Measurements from ENCODE around the gene RPL26.
A peak's percentile ranks its signal among the peaks of the same experiment; 100 is the strongest.
"Not testable (repeated sequence)": the region's sequence is repeated elsewhere in the genome, so short reads cannot be mapped to it uniquely, and the experiment has no call there.

RPL26 gene

DNA sequence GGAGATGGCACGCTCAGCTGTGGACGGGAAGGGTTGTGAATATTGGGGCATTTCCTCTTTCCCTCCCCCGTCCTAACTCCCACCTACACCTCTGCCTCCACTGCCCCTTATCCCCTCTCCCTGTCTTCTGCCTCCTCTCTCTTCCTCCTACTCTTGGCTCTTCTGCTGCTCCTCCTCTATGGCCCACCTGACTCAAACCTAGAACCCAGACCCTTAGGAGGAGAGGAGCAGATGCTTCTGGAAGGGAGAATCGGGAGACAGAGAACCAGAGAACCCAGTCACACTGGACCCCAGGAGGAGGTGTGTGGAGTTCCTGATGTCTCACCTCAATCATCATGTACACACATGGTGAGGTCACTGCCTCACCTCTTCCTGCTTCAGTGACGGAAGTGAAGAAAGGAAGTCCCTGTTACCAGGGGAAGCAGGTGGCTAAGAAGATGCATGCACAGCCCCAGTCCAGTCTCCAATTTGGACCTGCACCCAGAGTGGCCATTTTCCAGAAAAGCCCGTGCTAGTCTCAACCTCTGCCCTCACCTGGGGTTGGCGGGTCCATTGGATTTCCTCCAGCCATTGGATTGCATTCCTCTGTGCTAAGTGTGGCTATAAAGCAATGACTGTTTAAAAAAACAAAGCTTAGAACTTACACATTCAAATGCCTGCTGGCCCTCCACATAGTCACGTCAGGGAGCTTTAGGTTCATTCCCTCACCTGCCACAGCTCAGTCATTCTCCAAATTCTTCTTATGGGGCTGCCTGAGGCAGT is 10.7 kb upstream of the RPL26 start:
- DNase-seq = peak; percentile 66

DNA sequence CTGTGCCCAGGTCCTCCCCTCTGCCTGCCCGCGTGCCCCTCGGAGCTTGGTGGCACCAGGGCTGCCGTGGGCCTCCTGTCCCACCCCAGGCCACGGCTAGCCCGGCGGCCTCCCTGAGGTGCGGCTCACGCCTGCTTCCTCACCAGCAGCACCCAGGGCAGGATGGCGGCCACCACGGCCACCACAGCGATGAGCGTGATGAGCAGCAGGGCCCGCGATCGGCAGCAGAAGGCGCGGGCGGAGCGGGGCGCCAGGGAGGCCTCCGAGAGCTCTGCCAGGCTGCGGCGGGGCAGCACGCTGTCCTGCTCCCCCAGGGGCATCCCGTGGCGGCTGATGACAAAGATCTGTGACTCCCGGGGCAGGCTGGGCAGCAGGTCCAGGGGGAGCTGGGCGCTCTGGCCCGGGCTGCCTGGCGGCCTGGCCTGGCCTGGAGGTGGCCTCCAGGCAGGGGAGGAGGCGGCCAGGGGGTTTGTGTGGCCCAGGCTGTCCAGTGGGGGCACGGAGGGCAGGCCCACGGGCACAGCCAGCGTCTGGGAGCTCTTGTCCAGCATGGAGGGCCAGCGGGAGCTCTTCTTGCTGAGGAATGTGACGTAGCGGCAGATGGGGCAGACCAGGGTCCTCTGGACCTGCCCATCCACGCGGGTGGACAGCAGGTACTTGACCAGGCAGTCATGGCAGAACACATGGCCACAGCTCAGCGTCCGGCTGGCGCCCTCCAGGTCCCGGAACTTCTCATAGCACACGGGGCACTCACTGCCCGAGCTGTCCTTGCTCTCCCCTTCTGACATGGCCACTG is 9.9 kb upstream of the RPL26 start:
- DNase-seq = no peak

DNA sequence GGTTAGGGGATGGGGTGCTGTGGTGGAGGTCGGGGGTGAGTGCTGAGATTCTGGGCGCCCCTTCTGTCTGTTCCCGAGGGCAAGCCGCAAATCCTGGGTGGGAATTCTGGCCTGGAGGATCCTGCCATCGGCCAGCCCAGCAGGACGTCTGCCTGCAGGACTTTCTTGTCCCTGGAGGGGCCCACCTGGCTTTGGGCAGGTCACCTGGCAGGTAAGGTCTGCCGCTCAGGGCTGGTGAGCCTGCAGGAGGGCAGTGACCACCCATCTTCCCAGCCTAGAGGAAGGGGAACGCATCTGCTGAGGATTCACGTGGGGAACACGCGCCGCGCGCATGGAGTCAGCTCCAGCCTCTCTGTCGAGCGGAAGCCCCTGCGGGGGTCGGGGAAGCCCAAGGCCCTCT is 9.3 kb upstream of the RPL26 start:
- DNase-seq = no peak

DNA sequence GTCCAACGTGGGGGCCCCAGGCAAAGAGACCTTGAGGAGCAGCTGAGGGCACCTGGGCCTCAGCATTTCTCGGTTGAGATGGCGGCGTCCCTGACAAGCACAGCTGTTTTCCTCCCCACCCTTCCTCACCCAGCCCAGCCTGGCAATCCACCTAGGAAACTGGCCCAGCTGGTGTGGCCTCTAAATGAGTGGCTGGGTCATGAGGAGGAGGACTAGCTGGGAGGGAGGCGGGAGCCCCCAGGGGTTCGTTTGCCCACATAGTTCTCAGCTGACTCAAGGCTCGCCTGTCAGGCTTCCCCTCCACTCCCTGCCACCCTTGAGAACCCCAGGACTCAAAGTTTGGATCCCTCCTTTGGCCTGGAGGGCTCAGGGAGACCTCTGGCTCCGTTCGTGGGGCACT is 8.7 kb upstream of the RPL26 start:
- DNase-seq = no peak

DNA sequence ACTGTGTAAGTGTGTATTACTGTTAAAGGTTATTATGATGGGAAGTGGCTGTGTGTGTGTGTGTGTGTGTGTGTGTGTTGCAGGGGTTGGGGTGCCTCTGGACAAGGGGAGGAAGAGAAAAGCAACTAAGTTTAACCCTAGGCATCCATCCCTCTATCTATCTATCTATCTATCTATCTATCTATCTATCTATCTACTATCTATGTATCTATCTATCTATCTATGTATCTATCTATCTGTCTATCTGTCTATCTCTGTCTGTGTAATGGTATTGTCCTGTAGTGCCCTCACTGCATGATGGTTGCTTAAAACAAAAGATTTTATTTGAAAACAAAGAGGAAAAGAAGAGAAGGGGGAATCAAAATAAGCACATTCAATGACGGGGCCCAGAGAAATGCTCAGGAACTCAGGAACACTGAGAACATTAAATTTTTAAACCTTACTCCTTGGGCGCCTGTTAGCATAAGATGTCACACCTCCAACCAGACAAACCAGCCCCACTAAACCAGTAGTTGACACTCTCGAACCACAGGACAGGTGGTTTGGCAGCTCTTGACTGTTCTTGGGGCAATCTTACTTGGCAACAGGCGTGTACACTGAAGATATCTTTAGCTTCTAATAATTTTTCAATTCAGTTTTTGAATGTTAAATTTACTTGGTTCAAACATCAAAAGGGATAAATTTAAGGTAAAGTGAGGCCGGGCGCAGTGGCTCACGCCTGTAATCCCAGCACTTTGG is 5.1 kb upstream of the RPL26 start:
- peak; percentile 51 for DNase-seq

DNA sequence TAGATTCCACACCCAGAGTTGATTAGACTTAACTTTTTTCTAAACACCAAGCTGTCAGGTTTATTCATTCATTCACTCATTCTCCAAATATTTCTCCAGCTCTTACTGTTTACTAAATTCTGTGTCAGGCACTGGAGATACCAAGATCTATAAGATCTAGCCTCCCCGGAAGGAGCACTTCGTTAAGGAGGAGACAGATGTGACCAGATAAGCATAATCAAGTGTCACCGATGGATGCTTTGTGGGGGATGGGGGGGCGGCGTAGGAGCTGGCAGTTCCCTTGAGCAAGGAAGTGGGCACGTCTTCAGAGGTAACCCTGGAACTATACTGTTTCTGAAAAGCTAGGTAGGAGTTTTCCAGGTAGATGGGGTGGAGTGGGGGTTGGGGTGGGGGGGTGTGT is 3.8 kb upstream of the RPL26 start:
- no peak for DNase-seq

DNA sequence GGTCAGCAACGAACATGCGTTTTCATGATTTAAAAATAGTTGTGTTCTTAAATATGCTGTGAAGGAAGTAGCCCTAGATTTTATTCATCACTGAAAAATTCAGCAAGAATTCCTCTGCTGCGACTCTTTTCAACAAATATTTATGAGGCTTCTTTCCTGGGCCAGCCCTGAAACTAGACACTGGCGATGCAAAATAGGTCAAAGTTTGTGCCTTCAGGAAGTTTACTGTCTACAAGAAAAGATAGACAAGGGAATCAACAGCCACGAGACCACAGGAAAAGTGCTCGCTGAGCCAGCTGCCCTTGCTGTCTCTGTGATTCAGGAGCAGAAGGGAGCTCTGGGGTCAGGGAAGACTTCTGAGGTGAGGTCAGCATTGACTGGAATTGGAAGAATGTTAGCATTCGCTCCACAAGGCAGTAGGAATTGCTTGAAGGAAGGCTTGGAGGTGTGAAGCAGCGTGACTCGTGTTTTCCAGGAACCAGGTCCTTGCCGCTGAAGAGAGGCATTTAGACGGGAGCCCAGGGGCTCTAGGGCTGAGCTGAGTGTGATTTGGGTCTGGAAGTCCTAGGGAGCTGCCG is 1.9 kb upstream of the RPL26 start:
- DNase-seq = no peak

DNA sequence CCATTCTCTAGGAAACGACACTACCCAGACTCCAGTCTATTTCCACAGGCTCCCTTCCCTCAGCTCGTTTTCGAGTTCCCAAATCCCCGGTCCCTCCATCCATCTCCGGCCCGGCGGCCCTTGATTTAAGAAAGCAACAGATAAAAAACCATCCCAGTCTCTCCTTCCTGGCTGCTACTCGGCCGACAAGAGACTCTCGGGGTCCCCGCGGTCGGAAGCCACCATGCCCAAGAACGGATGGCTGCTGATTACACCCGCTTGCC is 182 bp downstream of the RPL26 start:
- no peak for DNase-seq

DNA sequence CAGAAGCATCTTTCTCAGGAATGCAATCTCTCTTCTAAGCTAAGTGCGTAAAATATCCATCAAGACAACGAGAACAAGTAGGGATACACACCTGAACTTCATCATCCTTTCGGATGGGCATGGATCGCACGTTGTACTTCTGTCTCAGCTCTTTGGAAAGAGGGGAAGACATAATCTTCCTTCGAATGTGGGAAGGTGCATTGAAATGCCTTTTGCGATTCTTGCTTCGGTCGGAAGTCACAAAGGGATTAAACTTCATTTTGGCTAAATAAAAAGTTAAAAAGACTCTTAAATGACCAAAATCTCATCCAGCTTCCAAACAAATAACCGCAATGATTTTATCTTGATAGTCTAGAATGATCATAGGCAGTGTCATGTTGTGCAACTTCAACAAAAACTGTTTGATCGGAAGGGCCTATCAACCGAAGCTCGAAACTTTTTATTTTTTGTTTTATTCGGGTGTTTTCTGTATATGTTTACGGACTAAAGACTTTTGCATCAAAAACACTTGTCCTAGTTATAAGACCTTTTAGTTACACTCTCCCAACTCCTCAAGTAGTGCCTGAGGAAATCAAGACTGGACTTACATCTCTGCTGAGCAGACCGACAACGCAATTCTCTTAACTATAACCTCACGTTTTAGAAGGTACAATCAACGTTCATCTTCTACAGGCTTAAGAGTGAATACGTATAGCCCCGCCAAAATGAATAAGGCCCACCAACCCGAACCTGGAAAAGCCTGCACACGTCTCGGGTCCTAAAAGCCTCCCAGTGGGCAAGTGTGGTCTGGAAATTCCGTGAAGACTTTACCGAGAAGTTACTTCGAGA is 727 bp downstream of the RPL26 start:
- DNase-seq = no peak

DNA sequence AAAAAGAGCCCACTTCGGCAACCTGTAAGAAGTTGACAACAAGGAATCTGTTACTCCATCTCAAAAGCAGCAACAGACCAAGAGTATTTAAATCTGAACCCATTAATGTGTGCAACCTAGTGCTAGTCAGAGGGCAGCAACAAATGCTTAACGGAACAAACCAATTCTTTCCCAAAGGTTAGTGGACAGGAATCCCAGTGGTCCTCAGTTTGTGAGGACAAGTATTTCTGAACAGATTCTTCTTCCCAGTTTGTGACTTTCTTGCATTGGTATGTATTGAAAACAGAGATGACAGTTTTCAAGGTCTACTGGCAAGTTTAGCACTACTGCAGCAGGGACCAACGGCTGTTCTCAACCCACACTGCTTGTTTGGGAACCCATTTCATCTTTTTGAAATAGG is 2.9 kb downstream of the RPL26 start:
- no peak for DNase-seq

DNA sequence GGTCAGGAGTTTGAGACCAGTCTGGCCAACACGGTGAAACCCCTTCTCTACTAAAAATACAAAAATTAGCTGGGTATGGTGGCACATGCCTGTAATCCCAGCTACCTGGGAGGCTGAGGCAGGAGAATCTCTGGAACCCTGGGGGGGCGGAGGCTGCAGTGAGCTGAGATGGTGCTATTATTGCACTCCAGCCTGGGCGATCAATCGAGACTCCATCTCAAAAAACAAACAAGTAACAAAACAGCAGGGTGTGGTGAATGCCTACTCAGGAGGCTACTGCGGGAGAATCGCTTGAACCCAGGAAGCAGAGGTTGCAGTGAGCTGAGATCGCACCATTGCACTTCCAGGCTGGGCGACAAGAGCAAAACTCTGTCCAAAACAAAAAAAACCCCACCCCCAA is 4.9 kb downstream of the RPL26 start:
- DNase-seq = not testable (repeated sequence)

DNA sequence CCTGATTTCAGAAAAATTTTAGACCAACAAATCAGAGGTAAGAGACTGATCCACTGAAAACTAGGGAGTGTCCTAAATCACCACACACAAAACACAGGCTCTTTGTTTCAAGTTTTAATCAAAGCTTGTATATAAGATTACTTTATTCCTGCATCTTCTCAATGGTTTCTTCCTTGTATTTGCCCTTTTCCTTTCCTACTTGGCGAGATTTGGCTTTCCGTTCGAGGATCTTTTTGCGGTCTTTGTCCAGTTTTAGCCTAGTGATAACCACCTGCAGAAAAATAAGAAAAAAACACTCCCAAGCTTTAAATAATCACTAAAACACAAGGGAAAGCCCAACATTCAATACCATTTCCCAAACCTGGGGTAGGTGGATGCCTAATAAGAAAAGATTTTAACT is 5.6 kb downstream of the RPL26 start:
- no peak for DNase-seq

DNA sequence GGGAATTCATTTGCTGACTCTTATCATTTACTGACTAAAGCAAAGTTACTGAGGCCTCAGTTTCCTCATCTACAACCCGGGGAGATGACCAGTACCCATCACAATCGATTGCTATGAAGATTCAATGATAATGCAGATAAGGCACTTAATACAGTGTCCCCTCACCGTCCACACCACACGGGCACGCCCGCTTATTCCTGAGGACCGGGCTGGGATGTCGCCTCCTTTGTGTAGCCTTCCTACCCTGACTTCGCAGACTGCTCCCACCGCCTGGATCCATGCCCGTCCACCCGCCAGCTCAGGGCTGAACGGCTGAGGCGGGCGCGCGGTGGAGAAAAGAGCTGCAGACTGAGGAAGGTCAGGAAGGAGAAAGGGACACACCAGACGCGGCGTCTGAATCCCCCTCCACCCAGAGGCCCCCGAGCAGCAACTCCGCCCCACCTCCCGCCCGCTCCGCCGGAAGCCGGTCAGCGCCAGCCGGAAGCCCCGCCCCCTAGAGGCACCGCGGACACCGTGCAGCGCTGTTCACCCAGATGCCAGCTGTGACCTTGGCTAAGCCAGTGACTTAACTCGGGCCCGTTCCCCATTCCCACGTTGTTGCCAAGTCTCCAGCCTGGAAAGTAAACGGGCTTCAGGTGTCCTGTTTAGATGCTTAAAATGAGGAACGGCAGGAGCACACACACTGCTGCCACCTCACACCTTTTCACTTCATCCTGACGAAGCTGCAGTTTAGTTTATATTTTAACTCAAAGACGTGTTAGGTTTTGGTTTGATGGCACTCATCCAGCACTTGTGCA is 6.5 kb downstream of the RPL26 start, which contains the start of gene KRABD2:
KRABD2 (minus strand) TSS at position 434 of the 797 bp plus-strand sequence.
- peak; percentile 91 for DNase-seq

DNA sequence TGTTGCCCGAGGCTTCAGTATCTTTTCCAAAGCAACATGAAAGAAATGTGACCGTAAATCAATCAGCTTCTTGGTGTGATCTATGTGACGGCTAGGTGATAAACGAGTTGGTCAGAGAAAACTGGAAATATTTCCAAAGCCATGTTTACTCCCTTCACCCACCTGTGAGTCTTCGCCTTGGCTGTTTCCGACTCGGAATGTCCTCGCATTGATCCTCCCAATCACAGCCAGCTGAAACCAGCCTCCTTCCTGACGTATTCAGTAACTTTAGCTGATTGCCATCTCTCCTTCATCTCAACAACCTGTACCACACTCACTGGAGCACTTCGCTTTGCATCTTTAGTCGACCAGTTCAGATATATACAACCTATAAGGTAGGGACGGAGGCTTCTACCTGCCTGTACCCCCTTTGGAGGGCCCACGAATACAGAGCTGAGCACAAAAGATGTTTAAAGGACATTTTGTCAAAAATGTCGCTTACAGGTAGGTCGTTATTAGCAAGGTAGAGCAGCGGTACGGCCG is 7.2 kb downstream of the RPL26 start:
- DNase-seq = no peak

DNA sequence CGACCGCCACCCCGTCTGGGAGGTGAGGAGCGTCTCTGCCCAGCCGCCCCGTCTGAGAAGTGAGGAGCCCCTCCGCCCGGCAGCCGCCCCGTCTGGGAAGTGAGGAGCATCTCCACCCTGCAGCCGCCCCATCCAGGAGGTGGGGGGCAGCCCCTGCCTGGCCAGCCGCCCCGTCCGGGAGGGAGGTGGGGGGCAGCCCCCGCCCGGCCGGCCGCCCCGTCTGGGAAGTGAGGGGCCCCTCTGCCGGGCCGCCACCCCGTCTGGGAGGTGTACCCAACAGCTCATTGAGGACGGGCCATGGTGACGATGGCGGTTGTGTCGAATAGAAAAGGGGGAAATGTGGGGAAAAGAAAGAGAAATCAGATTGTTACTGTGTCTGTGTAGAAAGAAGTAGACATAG is 9.1 kb downstream of the RPL26 start:
- DNase-seq = not testable (repeated sequence)

DNA sequence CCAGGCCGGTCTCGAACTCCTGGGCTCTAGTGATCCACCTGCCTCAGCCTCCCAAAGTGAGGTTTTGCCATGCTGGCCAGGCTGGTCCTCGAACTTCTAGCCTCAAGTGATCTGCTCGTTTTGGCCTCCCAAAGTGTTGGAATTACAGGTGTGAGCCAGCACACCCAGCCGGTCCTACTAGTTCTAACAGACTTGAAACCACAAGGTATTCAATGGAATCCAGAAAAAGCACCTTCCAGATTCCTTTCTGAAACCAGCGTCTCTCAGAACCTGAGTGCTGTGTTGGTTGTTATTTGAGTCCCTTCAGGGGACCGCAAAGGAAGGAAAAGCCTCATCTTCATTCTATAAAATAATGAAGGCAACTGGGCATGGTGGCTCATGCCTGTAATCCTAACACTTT is 10.6 kb downstream of the RPL26 start:
- DNase-seq = no peak

DNA sequence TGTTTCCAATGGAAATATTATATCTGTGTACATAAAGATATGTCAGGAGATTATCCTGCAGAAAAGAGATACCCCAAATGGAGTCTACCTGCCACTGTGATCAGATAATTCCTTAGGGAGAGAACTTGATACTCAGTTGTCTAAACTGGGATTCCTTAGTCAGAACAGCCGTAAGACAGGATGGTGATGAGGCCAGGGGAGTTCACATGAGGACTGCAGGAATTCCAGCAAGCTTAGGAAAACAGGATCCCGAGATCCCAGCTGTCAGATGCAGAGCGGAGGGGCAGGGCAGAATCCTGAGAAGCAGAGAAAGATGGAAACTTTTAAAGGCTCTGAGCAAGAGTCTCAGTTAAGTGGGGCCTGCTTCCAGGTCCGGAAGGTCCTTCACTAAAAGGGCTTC is 11.2 kb downstream of the RPL26 start:
- DNase-seq = no peak

DNA sequence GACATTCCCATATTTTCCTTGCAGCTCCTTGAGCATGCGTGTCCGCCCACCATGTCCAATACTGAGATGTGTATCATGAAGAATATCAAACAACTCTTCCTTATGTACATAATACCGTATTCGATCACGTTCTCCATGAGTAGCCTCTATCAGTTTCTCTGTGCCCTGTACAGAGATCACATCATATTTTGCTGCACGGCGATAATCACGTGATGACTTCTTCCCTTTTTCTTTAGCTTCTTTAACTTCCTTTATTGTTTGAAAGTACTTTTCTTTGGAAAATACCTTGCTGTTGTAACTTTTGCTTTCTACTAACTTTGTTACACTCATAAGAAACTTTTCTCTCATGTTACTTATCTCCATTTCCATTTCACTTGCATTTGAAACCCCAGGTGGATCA is 13.0 kb downstream of the RPL26 start:
- no peak for DNase-seq

DNA sequence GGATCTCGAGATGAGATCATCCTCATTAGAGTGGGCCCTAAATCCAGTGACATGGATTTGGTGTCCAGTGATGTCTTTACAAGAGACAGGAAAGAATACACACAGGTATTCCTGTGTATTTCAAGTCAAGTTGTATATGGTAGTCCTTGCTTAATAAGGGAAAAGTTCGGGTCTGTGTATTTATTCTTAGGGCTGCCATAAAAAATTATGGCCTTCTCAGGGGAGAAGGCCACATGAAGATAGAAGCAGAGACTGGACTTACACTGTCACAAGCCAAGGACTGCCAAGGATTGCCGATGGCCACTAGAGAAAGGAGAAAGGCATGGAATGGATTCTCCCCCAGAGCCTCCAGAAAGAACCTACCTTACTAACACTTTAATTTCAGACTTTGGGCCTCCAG is 14.8 kb downstream of the RPL26 start:
- no peak for DNase-seq

DNA sequence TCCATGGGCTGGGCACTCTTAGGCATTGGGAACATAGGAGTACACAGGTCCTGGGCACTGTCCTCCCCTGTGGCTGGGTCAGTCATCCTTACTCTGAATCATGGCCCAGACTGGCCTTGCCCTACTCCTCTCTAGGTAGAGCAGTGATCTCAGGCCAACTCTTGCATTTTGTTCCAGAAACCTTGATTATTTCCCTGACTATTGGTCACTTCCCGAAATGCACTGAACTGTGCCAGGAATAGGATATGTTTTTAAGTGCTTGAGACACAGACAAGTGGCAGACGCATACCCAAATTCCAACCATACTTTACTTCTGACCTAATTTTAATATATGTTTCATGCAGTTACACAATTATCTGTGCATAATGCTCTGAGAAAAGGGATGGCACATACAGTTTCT is 16.8 kb downstream of the RPL26 start:
- DNase-seq = no peak

DNA sequence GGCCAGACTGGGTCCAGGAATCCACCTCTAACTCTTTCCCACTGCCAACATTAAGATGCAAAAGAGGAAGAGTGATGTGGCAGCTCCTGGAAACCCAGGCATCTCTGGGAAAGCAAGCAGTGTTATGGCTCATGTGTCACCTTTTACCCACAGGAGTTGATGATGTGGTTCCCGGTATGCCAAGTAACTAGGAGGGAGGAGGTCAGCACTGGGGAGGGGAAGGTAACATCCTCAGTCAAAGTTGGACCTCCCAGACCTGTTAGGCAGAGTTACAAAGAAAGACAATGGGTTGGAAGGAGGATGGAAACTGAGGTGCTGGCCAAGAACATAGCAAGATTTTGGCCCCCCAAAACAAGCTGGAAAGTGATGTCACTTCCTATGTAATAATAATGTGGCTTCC is 17.9 kb downstream of the RPL26 start:
- no peak for DNase-seq

Measured in CD4-positive, alpha-beta T cell treated with Interleukin-10 for 1 hour (primary cell).